HG03095 (cell line): ENCODE data around the gene PIN1.

ENCODE experiments used
- ATAC-seq: cut with Tn5 transposase; IDR thresholded peaks from one replicate; pipeline ENCODE4 v1.9.1; 2021; ENCODE audit warnings: moderate library complexity; ENCODE audit not compliant: unreplicated experiment

The PIN1 gene

DNA sequence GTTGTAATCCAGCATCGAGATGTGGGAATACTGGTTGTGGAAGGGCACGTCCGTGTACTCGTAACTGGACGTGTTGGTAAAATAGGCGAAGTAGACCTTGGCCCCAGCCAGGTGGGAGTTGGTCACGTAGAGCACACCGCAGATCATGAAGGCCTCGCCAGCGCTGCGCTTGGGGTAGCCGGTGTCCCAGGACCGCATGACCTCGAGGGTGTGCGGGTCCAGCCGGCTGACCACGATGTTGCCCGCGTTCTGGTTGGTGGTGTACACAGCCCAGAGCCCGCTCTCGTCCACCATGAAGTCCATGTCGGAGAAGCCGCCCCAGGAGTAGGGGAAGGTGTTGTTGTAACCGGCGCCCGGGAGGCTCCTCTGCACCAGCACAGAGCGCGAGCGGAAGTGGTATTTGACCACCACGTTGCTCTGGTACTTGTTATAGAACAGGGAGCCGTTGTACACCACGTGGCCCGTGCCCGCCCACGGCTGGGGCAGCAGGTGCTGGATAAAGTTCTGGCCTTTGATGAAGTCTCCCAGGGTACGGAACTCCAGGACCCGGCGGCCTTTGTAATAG, 19.2 kb downstream of the PIN1 start:
- ATAC-seq, result no peak

DNA sequence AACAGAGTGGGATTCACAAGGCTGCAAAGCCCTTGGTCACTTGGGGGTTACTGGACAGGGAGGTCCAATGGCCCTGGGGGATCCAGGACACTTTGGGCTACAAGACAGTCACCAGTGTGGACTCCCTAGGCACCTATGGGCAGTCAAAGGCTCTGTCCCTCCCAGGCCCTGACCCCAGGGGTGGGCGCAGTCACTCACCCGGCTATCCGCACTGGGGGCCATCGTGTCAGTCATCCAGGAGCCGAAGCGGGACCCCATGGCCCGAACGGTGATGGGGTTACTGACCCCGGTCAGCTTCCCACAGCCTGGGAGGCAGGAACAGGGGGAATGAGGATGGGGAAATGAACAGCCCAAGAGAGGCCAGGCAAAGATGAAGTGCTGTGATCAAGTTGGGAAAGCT, 21.5 kb downstream of the PIN1 start:
- ATAC-seq, result no peak

DNA sequence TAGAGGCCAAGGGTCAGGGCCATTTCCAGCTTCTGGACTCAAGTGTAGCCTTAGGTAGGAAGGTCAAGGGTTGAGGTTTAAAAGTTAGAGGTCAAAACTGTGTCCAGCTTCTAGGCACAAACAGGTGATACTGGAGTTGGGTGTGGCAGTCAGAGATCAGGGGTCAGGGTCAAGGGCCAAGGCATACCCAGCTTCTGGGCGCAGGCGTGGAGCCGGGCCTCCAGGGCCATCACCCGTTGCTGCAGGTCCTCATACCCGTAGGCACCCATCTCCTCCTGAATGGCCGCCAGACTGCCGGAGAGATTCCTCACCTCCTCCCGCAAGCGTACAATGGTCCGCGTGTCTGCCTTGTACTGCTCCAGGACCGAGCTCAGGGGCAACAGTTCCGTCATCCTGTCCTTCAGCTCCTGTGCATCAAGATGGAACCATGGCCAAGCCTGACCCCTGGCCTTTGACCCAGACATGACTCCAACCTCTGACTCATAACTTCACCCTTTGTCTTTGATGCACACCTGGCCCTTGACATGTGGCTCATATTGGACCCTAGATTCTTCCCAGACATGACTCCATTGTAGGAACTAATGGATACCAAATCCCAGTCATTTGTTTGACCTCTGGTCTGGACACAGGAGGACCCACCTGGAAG, 22.1 kb downstream of the PIN1 start:
- no peak for ATAC-seq

DNA sequence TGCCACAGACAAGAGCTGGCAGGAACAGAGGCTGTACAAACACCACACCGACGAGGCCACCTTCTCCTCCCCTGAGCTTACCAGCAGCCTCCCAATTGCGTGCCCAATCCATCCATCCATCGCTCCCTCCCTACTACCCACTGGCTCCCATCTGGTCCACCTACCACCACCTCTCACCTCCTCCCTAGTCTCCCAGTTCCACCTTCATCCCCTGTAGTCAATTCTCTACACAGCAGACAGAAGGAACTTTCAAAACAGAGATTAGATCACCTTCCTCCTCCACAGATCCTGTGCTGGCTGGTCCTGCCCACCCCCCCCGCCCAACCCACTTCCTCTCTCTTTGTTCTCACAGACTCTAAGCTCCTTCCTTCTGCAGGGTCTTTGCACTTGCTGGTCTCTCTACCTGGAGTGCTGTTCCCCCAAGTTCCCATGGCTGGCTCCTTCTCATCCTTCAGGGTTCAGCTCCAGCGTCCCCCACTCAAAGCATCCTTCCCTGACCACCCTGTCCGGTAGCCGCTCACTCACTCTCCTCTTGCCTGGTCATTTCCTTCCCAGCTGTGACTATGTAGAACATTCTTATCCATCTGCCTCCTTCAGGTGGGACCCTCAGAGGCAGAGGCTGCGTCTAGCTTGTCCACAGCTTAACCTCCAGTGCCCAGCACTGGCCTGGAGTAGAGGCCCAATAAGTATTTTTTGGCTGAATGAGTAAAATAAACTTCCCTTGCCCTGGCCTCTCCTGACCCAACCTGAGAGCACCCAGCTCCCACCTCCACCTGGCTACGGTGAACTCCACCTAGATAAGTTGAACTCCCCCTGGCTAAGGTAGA, 23.0 kb downstream of the PIN1 start:
- no peak for ATAC-seq

DNA sequence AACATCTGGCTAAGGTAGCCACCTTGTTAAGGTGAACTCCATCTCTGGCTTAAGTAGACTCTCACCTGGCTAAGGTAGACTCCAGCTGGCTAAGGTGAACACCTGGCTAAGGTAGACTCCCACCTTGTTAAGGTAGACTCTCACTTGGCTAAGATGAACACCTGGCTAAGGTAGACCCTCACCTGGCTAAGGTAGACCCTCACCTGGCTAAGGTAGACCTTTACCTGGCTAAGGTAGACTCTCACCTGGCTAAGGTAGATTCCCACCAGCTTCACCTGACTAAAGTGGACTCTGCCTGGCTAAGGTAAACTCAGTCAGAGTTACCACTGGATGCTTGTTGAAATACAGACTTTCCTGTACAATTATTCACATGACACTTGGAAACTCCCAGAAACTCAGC, 23.6 kb downstream of the PIN1 start:
- ATAC-seq, result no peak

DNA sequence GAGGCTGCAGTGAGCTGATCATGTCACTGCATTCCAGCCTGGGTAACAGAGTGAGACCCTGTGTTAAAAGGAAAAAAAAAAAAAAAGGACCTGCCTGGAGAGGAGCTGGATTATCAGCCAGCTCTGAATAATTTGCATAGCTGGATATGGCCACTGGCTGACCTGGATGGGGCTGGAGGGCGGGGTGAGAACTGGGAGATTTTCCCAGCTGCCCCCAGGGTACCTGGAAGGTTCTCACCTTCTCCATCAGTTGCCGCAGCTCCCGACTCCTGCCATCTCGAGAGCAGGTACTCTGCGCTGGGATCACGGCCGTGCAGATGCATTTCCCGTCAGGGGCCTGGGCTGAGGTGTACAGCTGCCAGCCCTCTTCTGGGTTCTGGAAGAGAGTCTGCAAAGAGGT, 25.3 kb downstream of the PIN1 start:
- ATAC-seq, result no peak

DNA sequence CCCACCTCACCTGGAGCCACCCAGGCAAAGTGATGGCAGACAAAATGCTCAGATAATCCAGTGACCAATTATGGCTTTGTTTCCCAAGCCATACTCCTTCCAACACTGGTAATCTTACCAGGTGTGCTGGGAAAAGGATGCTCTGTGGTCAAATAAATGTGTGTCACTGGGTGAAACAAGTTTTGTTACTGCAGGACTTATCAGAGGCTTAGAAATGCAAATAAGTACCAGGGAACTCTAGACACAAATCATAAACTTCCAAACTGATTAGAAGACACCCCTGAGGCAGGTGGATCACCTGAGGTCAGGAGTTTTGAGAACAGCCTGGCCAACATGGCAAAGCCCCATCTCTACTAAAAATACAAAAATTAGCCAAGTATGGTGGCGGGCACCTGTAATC, 26.4 kb downstream of the PIN1 start:
- ATAC-seq, result no peak

DNA sequence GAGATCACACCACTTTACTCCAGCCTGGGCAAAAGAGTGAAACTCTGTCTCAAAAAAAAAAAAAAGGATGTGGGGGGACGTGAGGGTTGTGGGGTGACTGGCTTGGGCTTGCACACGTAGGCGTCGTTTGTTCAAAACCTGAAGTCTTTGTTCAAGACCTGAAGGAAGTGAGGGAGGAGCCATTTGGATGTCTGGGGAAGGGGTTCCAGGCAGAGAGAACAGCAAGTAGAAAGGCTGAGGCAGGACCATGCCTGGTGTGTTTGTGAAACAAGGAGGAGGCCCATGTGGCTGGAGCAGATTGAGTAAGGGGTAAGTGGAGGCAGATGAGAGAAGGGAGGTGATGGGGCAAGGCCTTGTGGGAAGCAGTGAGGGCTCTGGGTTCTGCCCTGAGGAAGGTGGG, 27.8 kb downstream of the PIN1 start:
- ATAC-seq, result no peak

DNA sequence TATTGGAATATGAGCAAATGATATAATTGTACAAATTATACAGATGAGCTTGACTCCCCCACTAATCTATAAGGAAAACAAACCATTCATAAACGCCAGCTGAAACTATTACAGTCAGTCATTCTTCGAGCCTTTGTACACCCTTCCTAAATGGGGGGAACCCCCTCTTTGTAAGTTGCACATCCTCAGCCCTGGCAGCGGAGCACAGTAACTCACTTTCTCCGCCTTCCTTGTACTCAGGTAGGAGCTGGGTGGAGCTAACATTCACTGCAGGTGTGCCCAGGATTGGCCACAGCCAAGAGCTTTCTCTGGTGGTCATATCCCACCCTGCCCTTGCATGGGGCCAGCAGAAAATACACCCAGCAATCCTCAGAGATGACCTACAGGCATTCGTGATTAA, 28.6 kb downstream of the PIN1 start:
- ATAC-seq, result no peak

DNA sequence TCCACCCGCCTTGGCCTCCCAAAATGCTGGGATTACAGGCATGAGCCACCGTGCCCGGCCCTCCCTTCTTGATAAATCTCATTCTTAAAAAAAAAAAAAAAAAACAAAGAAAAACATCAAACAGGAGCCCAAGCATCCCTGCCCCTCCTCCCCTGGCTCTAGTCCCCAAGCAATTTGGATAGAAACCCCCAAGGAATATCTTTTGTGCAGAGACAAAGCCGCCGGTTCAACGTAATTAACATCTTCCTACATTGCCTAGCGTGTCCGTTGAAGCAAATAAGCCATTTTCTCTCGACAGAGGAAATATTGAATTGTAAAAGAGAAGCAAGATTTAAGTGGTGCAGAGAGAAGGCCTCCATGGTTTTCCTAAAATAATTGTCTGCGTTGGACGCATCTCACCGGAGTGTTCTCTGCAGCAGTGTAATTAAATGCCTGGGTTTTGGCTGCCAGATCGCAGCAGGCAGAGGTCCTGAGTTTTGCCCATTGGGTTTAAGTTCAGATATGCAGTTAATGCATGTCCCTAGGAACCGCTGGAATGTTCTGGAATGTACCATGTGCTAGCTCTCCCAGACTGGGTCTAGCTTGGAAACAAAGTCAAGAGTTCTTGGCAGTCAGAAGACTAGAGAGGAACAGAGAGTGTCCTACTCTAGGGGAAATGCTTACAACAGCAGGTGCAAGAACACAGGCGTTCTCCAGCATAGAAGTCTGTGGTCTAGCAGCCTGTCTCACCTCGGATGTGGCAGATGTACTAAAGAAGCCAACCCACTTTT, 30.8 kb downstream of the PIN1 start:
- ATAC-seq, result no peak

DNA sequence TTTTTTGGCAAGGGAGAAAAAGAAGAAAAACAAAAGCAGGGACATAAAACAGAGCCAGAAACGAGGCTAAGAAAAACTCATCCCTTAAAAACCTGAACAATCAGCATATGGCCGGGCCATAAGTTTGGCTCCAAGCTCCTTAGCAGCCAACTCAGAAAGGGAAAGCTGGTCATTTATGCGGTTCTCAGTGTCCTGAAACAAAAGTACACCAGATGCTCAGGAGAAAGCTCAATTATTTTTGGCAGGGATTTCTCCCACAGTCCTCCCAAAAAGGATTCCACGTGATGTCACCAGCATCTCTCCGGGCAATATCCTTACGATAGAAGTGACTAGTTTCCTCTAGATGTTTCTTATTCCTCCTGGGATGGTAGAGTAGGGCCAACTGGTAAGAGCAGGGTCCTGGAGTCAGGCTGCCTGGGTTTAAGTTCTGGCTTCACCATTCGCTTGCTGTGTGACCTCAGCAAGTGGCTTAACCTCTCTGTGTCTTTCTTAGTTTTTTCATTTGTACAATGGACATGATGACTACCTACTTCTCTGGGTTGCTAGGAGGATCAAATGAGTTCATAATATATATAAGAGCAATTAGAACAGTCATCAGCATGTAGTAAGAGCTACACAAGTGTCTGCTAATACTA, 34.0 kb downstream of the PIN1 start:
- no peak for ATAC-seq

DNA sequence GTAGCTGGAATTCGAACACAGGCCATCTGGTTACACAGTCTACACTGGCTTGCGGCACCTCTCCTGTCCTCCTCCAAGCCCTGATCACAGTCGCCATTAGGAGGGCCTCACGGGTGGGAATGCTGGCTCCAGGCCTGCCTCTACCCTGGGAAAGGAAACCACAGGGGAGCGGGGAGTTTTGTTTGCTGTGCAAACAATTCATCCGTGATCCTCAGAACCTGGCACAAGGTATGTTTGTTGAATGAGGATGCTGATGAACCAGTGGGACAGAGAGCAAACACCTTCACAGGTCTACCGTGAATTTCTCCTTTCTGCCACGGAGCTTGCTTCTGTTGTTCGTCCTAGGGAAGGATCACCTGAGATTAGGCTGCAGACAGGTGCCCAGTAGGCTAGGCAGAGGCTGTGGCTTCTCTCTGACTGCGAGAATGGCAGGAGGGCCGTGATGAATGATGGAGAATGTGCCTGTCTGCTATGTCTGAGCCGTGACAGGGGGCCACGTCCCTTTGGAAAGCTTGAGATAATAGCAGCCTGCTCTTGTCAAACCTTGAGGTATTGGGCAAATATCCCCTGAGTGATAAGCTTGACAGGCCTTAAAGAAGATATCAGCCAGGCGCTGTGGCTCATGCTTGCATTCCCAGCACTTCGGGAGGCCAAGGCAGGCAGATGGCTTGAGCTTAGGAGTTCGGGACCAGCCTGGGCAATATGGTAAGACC, 36.7 kb downstream of the PIN1 start:
- no peak for ATAC-seq

DNA sequence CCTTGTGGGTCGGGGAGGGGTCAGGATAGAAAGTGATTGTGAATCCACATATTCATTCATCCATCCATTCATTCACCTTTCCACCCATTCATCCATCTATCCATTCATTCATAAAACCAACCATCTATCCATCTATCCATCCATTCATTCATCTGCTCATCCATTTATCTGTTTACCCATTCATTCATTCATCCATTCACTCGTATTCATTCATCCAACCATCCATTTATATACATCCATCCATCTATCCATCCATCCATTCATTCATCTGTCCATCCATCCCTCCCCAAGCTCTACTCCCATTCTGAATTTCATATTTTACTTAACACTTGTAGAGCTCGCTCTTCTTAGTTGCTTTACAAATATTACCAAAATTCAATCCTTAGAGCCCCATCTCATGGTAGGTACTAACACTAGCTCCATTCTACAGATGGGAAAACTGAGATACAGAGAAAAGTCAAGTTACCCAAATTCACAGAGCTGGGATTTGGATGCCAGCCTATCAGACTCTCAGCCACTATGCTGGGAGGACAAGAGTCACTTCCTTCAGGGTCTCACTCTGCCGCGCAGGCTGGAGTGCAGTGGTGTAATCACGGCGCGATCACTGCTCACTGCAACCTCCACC, 37.6 kb downstream of the PIN1 start:
- no peak for ATAC-seq

DNA sequence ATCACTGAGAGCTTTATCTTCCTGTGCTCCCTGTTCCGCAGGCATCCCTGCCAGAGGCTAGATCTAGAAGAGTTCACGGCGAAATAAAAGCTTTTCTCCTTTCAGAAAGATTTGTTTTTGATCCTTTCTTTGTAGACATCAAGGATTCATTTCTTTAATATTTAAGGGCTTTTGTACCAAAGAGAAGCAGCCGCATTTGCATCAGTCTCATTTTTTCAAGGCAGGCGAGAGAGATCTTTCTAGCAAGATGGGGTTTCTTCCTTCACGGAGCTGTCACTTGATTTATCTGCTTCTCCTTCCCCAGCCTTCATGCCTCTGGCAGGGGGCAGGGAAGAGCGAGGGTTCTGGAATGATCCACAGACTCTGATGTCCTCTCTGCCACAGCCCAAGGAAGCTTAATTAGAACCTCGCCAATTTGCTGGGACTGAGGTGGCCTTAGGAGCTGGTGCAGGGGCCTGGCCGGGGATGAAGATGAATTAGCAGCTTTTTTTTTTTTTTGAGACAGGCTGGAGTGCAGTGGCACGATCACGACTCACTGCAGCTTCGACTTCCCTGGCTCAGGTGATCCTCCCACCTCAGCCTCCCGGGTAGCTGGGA, 40.0 kb downstream of the PIN1 start:
- no peak for ATAC-seq

DNA sequence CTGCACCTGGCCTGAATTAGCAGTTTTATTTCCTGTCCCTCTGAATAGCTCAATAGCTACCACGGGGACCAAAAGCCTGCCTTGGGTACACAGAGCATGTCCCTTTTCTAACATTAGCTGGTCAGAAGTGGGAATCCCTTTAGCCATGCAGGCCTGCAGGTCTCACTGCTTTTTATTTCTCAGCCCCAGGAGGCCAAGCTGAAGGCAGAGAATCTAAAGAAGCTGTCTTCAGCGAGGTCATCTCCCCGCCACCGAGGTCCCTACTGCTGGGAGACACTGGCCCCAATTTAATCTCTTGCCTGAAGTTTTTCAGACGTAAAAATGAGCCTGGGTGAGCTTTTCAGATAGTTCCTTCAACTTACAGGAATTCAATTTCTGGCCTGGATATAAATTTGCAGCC, 40.7 kb downstream of the PIN1 start:
- ATAC-seq, result no peak

DNA sequence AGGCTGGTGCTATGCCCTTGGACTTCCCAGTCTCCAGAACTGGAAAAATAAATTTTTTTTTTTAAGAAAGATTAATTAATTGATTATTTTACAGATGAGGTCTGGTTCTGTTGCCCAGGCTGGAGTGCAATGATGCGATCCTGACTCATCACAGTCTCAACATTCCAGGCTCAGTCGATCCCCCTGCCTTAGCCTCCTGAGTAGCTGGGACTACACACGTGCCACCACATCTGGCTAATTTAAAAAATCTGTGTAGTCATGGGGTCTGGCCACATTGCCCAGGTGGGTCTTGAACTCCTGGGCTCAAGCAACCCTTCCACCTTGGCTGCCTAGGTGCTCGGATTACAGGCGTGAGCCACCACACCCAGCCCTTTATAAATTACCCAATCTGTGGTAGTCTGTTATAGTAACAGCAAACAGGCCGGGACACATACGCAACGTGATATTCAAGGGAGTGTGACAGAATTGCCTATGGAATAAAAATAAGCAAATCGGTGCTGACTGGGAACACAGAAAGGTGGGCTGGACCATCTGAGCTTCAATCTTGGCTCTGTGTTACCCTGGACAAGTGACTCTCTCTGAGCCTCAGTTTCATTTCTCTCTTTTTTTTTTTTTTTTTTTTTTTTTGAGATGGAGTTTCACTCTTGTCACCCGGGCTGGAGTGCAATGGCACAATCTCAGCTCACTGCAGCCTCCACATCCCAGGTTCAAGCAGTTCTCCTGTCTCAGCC, 42.8 kb downstream of the PIN1 start:
- ATAC-seq, result no peak

DNA sequence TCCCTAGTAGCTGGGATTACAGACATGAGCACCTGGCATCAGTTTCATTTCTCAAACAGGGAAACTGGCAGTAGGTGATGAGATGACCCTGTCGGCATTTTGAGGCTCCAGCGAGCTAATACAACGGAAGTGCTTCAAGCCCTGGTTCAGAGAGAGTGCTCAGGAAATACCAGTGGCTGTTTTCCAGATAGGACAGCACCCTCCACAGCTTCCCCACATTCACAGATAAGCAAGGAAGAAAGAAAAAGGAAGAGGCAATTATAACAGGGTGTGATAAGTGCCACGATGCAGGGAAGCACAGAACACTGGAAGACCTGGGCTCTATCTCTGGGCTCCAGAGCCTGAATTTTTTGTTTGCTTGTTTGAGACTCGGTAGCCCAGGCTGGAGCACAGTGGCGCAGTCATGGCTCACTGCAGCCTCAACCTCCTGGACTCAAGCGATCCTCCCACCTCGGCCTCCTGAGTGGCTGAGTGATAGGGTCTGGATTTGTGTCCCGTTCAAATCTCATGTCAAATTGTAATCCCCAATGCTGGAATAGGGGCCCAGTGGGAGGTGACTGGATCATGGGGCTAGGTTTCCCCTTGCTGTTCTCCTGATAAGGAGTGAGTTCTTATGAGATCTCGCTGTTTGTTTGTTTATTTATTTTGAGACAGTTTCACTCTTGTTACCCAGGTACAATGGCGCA, 43.5 kb downstream of the PIN1 start:
- no peak for ATAC-seq

DNA sequence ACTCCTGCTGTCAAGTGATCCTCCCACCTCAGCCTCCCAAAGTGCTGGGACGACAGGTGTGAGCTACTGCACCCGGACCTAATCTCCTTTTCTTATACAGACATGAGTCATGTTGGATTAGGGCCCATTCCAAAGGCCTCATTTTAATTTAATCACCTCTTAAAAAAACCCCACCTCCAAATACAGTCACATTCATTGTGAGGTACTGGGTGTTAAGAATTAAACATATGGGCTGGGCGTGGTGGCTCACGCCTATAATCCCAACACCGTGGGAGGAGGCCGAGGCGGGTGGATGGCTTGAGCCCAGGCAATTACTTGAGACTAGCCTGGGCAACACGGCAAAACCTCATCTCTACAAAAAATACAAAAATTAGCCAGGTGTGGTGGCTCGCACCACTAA, 46.6 kb downstream of the PIN1 start:
- no peak for ATAC-seq
